MCF 10A (cell line): ENCODE data around the gene SVIL. TPM values are rescaled to one million over a fixed set of nuclear protein-coding genes. Genes with fewer than 3 reads are reported as not detected.
"Not testable (repeated sequence)": the region's sequence is repeated elsewhere in the genome, so short reads cannot be mapped to it uniquely, and the experiment has no call there.

ENCODE experiments used
- BruUV-seq: library from RNA; stranded (reverse); fragments of 400-500 nt; replicated peaks from 2 replicates; lab custom pipeline; 2021; lab: Mats Ljungman, UMichigan
- CTCF ChIA-PET: fragments of 300-600 bp; sonication (Branson Sonifier 250); formaldehyde crosslinking; extraction: SDS; loops from one replicate; lab custom pipeline; 2021; ENCODE audit warnings: antibody characterized with exemption, inconsistent platforms; lab: Yijun Ruan, JAX
- POLR2A ChIA-PET: fragments of 300-600, 350-650 bp; sonication (Branson Sonifier 250); formaldehyde crosslinking; extraction: SDS; loops from one replicate; lab custom pipeline; 2020; ENCODE audit warnings: antibody characterized with exemption, inconsistent platforms; lab: Yijun Ruan, JAX
- DNase-seq: peaks from one replicate; pipeline ENCODE4 v3.0.0-alpha.2; 2018; ENCODE audit not compliant: unreplicated experiment
- H3K27ac Mint-ChIP-seq: one replicate; pipeline ENCODE4 v1.8.0; 2022; ENCODE audit warnings: mild to moderate bottlenecking, low read depth, mixed read lengths; ENCODE audit not compliant: unreplicated experiment
- H3K27me3 Mint-ChIP-seq: one replicate; pipeline ENCODE4 v1.8.0; 2022; ENCODE audit warnings: mixed read lengths; ENCODE audit not compliant: insufficient read depth, unreplicated experiment
- H3K36me3 Mint-ChIP-seq: one replicate; pipeline ENCODE4 v1.8.0; 2022; ENCODE audit warnings: mild to moderate bottlenecking, moderate library complexity, mixed read lengths; ENCODE audit not compliant: insufficient read depth, unreplicated experiment
- H3K4me1 Mint-ChIP-seq: one replicate; pipeline ENCODE4 v1.8.0; 2022; ENCODE audit warnings: mixed read lengths; ENCODE audit not compliant: insufficient read depth, unreplicated experiment
- H3K4me3 Mint-ChIP-seq: one replicate; pipeline ENCODE4 v1.8.0; 2022; ENCODE audit warnings: mild to moderate bottlenecking, moderate library complexity, mixed read lengths; ENCODE audit not compliant: unreplicated experiment
- H3K9me3 Mint-ChIP-seq: one replicate; pipeline ENCODE4 v1.8.0; 2022; ENCODE audit warnings: mixed read lengths; ENCODE audit not compliant: unreplicated experiment
- intact Hi-C: fragments of 100-400 bp; cut with micrococcal nuclease; formaldehyde crosslinking; loops from 2 replicates; pipeline ENCODE4 v1.14.1; 2022
- total RNA-seq: library from RNA; stranded (reverse); gene quantifications from 2 replicates; pipeline ENCODE4 v1.2.3, GENCODE V29; 2022
- TF ChIP-seq, protein P1 (sequence below): fragments of 200-600 bp; IDR thresholded peaks from one replicate; pipeline ENCODE4 v1.8.0; 2022; ENCODE audit warnings: antibody characterized with exemption, mild to moderate bottlenecking; ENCODE audit not compliant: unreplicated experiment

Gene SVIL
- total RNA-seq, 1 experiment from 2014 or later, result 43.3 TPM

DNA sequence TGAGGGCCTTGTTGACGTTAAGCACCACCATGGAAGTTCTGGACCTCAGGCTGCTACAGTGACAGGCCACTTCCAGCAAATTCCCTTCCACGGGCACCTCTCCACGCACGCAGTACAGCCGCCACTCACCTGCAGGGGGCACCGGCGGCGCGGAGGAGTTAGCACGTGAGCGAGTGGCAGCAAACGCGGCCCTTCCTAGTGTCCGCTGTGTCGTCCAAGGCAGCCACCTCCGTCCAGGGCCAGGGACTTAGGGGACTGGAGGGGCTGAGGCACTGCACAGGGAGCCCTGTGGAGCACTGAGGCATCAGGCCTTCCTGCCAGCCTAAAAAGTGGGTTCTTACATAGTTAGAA, 164.4 kb downstream of the SVIL start:
- H3K36me3 Mint-ChIP-seq, result peaks cover 73% of the 10 kb centered on the region
- no TSS peak for BruUV-seq
- TF ChIP-seq, protein P1, sequence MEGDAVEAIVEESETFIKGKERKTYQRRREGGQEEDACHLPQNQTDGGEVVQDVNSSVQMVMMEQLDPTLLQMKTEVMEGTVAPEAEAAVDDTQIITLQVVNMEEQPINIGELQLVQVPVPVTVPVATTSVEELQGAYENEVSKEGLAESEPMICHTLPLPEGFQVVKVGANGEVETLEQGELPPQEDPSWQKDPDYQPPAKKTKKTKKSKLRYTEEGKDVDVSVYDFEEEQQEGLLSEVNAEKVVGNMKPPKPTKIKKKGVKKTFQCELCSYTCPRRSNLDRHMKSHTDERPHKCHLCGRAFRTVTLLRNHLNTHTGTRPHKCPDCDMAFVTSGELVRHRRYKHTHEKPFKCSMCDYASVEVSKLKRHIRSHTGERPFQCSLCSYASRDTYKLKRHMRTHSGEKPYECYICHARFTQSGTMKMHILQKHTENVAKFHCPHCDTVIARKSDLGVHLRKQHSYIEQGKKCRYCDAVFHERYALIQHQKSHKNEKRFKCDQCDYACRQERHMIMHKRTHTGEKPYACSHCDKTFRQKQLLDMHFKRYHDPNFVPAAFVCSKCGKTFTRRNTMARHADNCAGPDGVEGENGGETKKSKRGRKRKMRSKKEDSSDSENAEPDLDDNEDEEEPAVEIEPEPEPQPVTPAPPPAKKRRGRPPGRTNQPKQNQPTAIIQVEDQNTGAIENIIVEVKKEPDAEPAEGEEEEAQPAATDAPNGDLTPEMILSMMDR, result peak; percentile 26

DNA sequence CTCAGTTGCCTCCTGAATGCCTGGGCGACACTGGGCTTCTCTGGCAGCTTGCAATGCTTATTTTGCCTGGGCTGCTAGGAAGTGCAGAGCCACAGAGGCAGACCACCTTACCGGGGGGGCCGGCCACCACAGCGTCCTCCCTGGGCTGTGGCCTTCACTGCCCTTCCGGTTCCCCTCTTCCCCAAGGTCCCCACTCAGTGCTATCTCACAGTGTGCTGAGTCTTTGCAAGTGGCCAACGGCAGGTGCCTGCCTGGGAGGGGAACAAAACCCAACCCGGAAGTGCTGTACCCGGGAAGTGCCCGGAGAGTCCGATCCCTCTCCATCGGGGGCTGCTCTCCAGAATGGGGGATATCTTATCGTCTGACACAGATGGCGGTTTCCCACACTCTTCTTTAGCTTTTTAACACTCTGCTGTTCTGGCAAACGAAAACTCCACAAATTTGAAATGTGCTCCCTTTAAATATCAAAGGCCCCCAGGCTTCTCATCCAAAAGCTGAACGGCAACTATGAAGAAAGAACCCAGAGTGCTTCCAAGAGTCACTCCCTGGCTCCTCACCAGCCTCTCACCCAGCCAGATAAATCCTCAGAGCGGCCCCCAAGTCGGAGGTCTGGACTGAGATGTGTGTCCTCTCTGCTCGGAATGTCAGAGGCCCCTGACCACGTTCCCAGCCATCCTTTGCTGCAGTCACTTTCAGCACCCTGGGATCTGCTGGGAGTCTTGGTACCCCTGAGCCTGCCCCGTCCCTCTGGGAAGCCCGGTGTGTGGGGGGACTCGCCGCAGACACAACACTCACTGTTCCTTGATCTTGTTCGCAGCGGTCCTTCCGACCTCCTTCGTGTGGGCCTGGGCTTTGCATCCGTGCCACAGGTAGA, 165.1 kb downstream of the SVIL start:
- Mint-ChIP-seq H3K4me3 (no peak overlapping the region), H3K36me3 (peaks cover 79% of the 10 kb centered on the region), H3K9me3 (no peaks in the 10 kb centered on the region), H3K4me1 (peaks cover 15% of the 10 kb centered on the region), H3K27me3 (no peaks in the 10 kb centered on the region), H3K27ac (no peak overlapping the region)
- BruUV-seq, result no TSS peak
- DNase-seq, result no peak
- ChIA-PET POLR2A (no interaction called here), CTCF (interaction anchor here (0.9 kb wide), 1 partner anchor 24 kb away, joined by 3 read pairs; no protein-coding TSS in a partner anchor)
- intact Hi-C loops, result no loop called here
- TF ChIP-seq, protein P1, result no peak

More for the DNA sequence above, 164.4 kb downstream of the SVIL start:
- Mint-ChIP-seq H3K27me3 (no peaks in the 10 kb centered on the region), H3K27ac (no peak overlapping the region), H3K4me1 (peaks cover 15% of the 10 kb centered on the region), H3K4me3 (no peak overlapping the region), H3K9me3 (no peaks in the 10 kb centered on the region)
- POLR2A ChIA-PET, result no interaction called here
- DNase-seq, result peak; percentile 12
- CTCF ChIA-PET, result interaction anchor here (0.8 kb wide), 1 partner anchor 9 kb away, joined by 3 read pairs; no protein-coding TSS in a partner anchor
- intact Hi-C loops, result no loop called here

DNA sequence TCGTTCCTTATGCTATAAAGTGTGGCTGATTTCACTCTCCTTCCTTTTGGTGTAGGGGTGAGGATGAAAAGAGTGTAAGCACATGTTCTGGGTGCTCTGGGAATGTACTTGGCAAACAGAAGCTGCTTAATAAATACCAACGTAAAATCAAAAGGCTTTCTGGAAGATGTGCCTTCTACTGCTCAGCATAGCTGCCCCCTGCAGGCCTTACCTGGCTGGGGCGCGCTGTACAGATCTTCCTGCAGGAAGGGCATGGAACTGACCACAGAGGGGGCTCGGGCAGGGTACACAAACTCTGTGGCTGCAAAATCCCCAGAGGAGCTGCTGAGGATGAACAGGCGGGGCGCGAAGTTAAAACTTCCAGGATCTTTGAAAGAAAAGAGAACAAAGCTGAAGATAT, 169.4 kb downstream of the SVIL start:
- Mint-ChIP-seq H3K4me1 (no peaks in the 10 kb centered on the region), H3K27ac (no peak overlapping the region), H3K9me3 (no peaks in the 10 kb centered on the region), H3K4me3 (no peak overlapping the region), H3K27me3 (no peaks in the 10 kb centered on the region), H3K36me3 (peaks cover 77% of the 10 kb centered on the region)
- intact Hi-C loops, result no loop called here
- no TSS peak for BruUV-seq
- TF ChIP-seq, protein P1, result peak; percentile 24
- ChIA-PET CTCF (interaction anchor here (1.4 kb wide), 1 partner anchor 17 kb away, joined by 6 read pairs; no protein-coding TSS in a partner anchor), POLR2A (no interaction called here)
- DNase-seq, result no peak

DNA sequence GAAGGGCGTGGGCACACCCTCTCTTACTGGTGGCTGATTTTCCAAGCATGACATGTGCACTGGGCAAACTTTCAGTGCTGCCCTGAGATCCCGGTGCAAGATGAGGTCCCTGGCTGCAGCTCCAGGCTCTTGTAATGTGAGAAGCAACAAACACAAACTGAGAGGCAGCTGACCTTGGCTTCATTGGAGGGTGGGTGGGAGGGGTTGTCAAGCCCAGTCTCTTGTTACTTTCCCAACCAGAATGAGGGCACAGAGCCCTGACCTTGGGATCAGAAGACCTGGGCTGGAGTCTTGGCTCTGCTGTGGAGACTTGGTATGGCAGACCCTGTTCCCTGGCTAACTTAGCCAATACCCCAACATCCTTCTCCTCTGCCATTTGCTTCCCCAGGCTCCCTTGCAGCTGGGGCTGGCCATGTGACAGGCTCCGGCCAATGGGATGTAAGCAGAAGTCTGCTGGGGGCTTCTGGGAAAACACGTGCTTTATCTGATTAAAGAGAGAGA, 170.1 kb downstream of the SVIL start:
- DNase-seq, H3K27ac Mint-ChIP-seq, intact Hi-C loops, H3K4me3 Mint-ChIP-seq, H3K27me3 Mint-ChIP-seq, H3K4me1 Mint-ChIP-seq, POLR2A ChIA-PET, H3K9me3 Mint-ChIP-seq, BruUV-seq: not testable (repeated sequence)
- CTCF ChIA-PET, result interaction anchor here (1.4 kb wide), 1 partner anchor 16 kb away, joined by 6 read pairs; no protein-coding TSS in a partner anchor
- peaks cover 77% of the 10 kb centered on the region for H3K36me3 Mint-ChIP-seq
